ENCODE results near the gene FBXO31.

- TF ChIP-seq CTCF (IDR thresholded peaks at IDR 0.05) (no peak), POLR2A (IDR thresholded peaks at IDR 0.05) (no peak), POLR2AphosphoS5 (IDR thresholded peaks at IDR 0.05; ENCODE audit: insufficient read depth in 1 of 2, low read depth in 1 of 2) (no peak)
Observed at GRCh38 chr16:87343753-87344050, 39.9 kb downstream of the FBXO31 start.
